IMR-90 (cell line): ENCODE results near the gene DAPK1. TPM values are rescaled to one million over a fixed set of nuclear protein-coding genes. Genes with fewer than 3 reads are reported as not detected.

Experiments used
- ATAC-seq: fragments of 200-7000 bp; cut with Tn5 transposase; 2 replicates; pipeline ENCODE4 v1.9.1; 2020; ENCODE audit warnings: low read depth, mild to moderate bottlenecking, moderate library complexity
- BruUV-seq: library from RNA; stranded (reverse); fragments of 400-500 nt; replicated peaks from 2 replicates; lab custom pipeline; 2021; lab: Mats Ljungman, UMichigan
- CTCF ChIA-PET: fragments of 300-600 bp; formaldehyde crosslinking; extraction: SDS; loops from one replicate; lab custom pipeline; 2021; ENCODE audit warnings: antibody characterized with exemption; lab: Yijun Ruan, JAX
- POLR2A ChIA-PET: fragments of 300-600 bp; sonication (Branson Sonifier 250); formaldehyde crosslinking; loops from one replicate; lab custom pipeline; 2022; ENCODE audit warnings: antibody characterized with exemption; ENCODE audit not compliant: unreplicated experiment; lab: Charles Lee
- DNase-seq: peaks from one replicate; pipeline ENCODE4 v3.0.0; 2013
- H2AFZ ChIP-seq: replicated peaks from 2 replicates; pipeline ENCODE3; 2013; ENCODE audit warnings: low read length, mild to moderate bottlenecking; ENCODE audit not compliant: poor library complexity
- H2AK5ac ChIP-seq: 2 replicates; pipeline ENCODE4 v1.6.1; 2013; ENCODE audit warnings: low read depth, low read length, inconsistent platforms
- H2AK9ac ChIP-seq: replicated peaks from 2 replicates; pipeline ENCODE3; 2013; ENCODE audit warnings: mild to moderate bottlenecking, low read depth, low read length, moderate library complexity; ENCODE audit not compliant: poor library complexity
- H2BK120ac ChIP-seq: 2 replicates; pipeline ENCODE4 v1.6.1; 2013; ENCODE audit warnings: low read depth, low read length, inconsistent platforms
- H2BK15ac ChIP-seq: 3 replicates; pipeline ENCODE4 v1.6.1; 2013; ENCODE audit warnings: low read depth, low read length, inconsistent platforms
- H2BK20ac ChIP-seq: 2 replicates; pipeline ENCODE4 v1.6.1; 2013; ENCODE audit warnings: low read depth, mild to moderate bottlenecking, inconsistent platforms, low read length, moderate library complexity
- H2BK5ac ChIP-seq: 2 replicates; pipeline ENCODE4 v1.6.1; 2013; ENCODE audit warnings: mild to moderate bottlenecking, low read depth, low read length, inconsistent platforms; ENCODE audit not compliant: poor library complexity, severe bottlenecking
- H3K14ac ChIP-seq: replicated peaks from 2 replicates; pipeline ENCODE4 v1.6.1; 2013; ENCODE audit warnings: low read depth, low read length, inconsistent platforms
- H3K18ac ChIP-seq: 2 replicates; pipeline ENCODE4 v1.6.1; 2013; ENCODE audit warnings: low read depth, low read length, control low read depth
- H3K23ac ChIP-seq: 2 replicates; pipeline ENCODE4 v1.6.1; 2013; ENCODE audit warnings: low read depth, low read length, inconsistent platforms
- H3K27ac ChIP-seq: 2 replicates; pipeline ENCODE4 v1.5.1; 2013; ENCODE audit warnings: mild to moderate bottlenecking, control low read depth, low read length; ENCODE audit not compliant: insufficient read depth
- H3K27me3 ChIP-seq: 2 replicates; pipeline ENCODE4 v1.6.1; 2013; ENCODE audit warnings: low read length; ENCODE audit not compliant: control insufficient read depth, insufficient read depth
- H3K36me3 ChIP-seq: 2 replicates; pipeline ENCODE4 v1.6.1; 2013; ENCODE audit warnings: low read length, mixed read lengths; ENCODE audit not compliant: control insufficient read depth, insufficient read depth
- H3K4ac ChIP-seq: 2 replicates; pipeline ENCODE4 v1.6.1; 2013; ENCODE audit warnings: low read depth, low read length, inconsistent platforms
- H3K4me1 ChIP-seq: 2 replicates; pipeline ENCODE4 v1.6.1; 2013; ENCODE audit warnings: low read length, mixed read lengths; ENCODE audit not compliant: control insufficient read depth, insufficient read depth
- H3K4me2 ChIP-seq: 2 replicates; pipeline ENCODE4 v1.6.1; 2013; ENCODE audit warnings: low read depth, mild to moderate bottlenecking, control low read depth, low read length, moderate library complexity
- H3K4me3 ChIP-seq: 2 replicates; pipeline ENCODE4 v1.5.1; 2013; ENCODE audit warnings: low read depth, mild to moderate bottlenecking, control low read depth, low read length, moderate library complexity; ENCODE audit not compliant: insufficient read depth
- H3K56ac ChIP-seq: 2 replicates; pipeline ENCODE4 v1.6.1; 2013; ENCODE audit warnings: low read length, inconsistent platforms; ENCODE audit not compliant: insufficient read depth; ENCODE audit errors: extremely low read depth
- H3K79me1 ChIP-seq, 2 experiments: 2 replicates each; pipeline ENCODE4 v1.6.1; 2013; ENCODE audit warnings: low read length in 2 of 2, inconsistent platforms in 1 of 2, low read depth in 1 of 2
- H3K9ac ChIP-seq: 2 replicates; pipeline ENCODE4 v1.6.1; 2013; ENCODE audit warnings: low read depth, low read length, control low read depth
- H3K9me1 ChIP-seq: 2 replicates; pipeline ENCODE4 v1.6.1; 2013; ENCODE audit warnings: low read length, inconsistent platforms; ENCODE audit not compliant: insufficient read depth
- H3K9me3 ChIP-seq: 2 replicates; pipeline ENCODE4 v1.6.1; 2013; ENCODE audit warnings: low read length; ENCODE audit not compliant: control insufficient read depth, insufficient read depth
- H4K20me1 ChIP-seq: 2 replicates; pipeline ENCODE4 v1.6.1; 2013; ENCODE audit warnings: low read length, inconsistent platforms; ENCODE audit not compliant: insufficient read depth
- H4K5ac ChIP-seq: 2 replicates; pipeline ENCODE4 v1.6.1; 2013; ENCODE audit warnings: mild to moderate bottlenecking, low read depth, low read length, control low read depth
- H4K8ac ChIP-seq, 2 experiments: 2 replicates each; pipeline ENCODE4 v1.6.1; 2013; ENCODE audit warnings: low read depth in 2 of 2, low read length in 2 of 2, control low read depth in 1 of 2, inconsistent platforms in 1 of 2
- H4K91ac ChIP-seq: 2 replicates; pipeline ENCODE4 v1.6.1; 2013; ENCODE audit warnings: low read depth, low read length, inconsistent platforms; ENCODE audit not compliant: insufficient read depth
- BHLHE40 ChIP-seq: fragments of 150-350 bp; IDR thresholded peaks from 2 replicates; pipeline ENCODE4 v1.6.1; 2016; ENCODE audit warnings: mild to moderate bottlenecking, low read depth, low read length
- CEBPB ChIP-seq: IDR thresholded peaks from 2 replicates; pipeline ENCODE4 v1.6.1; 2012; ENCODE audit warnings: low read depth, low read length, improper control_type of control experiment
- CHD1 ChIP-seq: IDR thresholded peaks from 2 replicates; pipeline ENCODE4 v1.6.1; 2012; ENCODE audit warnings: low read depth, low read length, improper control_type of control experiment
- FOS ChIP-seq: fragments of 150-350 bp; IDR thresholded peaks from 2 replicates; pipeline ENCODE4 v1.6.1; 2016; ENCODE audit warnings: low read depth, low read length
- MAFK ChIP-seq: IDR thresholded peaks from 2 replicates; pipeline ENCODE4 v1.6.1; 2012; ENCODE audit warnings: low read depth, low read length, improper control_type of control experiment
- MAZ ChIP-seq: IDR thresholded peaks from 2 replicates; pipeline ENCODE4 v1.6.1; 2012; ENCODE audit warnings: low read depth, mild to moderate bottlenecking, low read length, improper control_type of control experiment, moderate library complexity, borderline replicate concordance
- MXI1 ChIP-seq: IDR thresholded peaks from 2 replicates; pipeline ENCODE4 v1.6.1; 2012; ENCODE audit warnings: low read depth, mild to moderate bottlenecking, low read length, moderate library complexity, borderline replicate concordance
- NFE2L2 ChIP-seq: fragments of 150-350 bp; IDR thresholded peaks from 2 replicates; pipeline ENCODE4 v1.6.1; 2016; ENCODE audit warnings: low read depth, mild to moderate bottlenecking, low read length
- POLR2A ChIP-seq: IDR thresholded peaks from 2 replicates; pipeline ENCODE4 v1.6.1; 2012; ENCODE audit warnings: mild to moderate bottlenecking, low read depth, low read length
- RAD21 ChIP-seq: IDR thresholded peaks from 2 replicates; pipeline ENCODE4 v1.6.1; 2012; ENCODE audit warnings: low read length, improper control_type of control experiment
- RCOR1 ChIP-seq: IDR thresholded peaks from 2 replicates; pipeline ENCODE4 v1.6.1; 2012; ENCODE audit warnings: mild to moderate bottlenecking, low read length, improper control_type of control experiment; ENCODE audit not compliant: insufficient replicate concordance
- RFX5 ChIP-seq: IDR thresholded peaks from 2 replicates; pipeline ENCODE4 v1.8.0; 2012; ENCODE audit warnings: low read depth, mild to moderate bottlenecking, low read length, moderate library complexity
- SMC3 ChIP-seq: fragments of 150-350 bp; IDR thresholded peaks from 2 replicates; pipeline ENCODE4 v1.6.1; 2016; ENCODE audit warnings: low read depth, mild to moderate bottlenecking, antibody characterized with exemption, low read length, moderate library complexity
- WGBS, 2 experiments: methylation state at CpG; one replicate each; pipeline versions ENCODE4 v1.1.5 to v1.1.7; 2013; ENCODE audit warnings: missing lambda C conversion rate in 2 of 2; ENCODE audit not compliant: insufficient read length in 1 of 2; ENCODE audit errors: extremely low coverage in 2 of 2; 5-methylcytosine and 5-hydroxymethylcytosine counted together
- dilution Hi-C: fragments of 300-500 bp; cut with HindIII; formaldehyde crosslinking; loops from one replicate; pipeline ENCODE4 v1.14.3; 2018; ENCODE audit warnings: low sequenced_read_pairs; ENCODE audit not compliant: unreplicated experiment
- in situ Hi-C: fragments of 300-500 bp; cut with MboI; formaldehyde crosslinking; loops from 3 replicates; pipeline ENCODE4 v1.14.3; 2019; ENCODE audit warnings: low sequenced_read_pairs, inconsistent platforms, mixed read lengths
- intact Hi-C: fragments of 100-400 bp; cut with micrococcal nuclease; formaldehyde crosslinking; loops from 2 replicates; pipeline ENCODE4 v1.10.0; 2022
- polyA plus RNA-seq, 3 experiments: library from polyadenylated mRNA; depleted of rRNA; stranded (reverse); fragments of >200 nt; gene quantifications; 2 replicates each; pipeline ENCODE4 v1.2.3, GENCODE V29; 2012; ENCODE audit warnings: low replicate concordance in 1 of 3
- total RNA-seq: library from RNA; depleted of rRNA; stranded (reverse); fragments of >200 nt; gene quantifications from 2 replicates; pipeline ENCODE4 v1.2.3, GENCODE V29; 2012
- TF ChIP-seq, protein P1 (sequence below): conservative IDR thresholded peaks from 2 replicates; pipeline ENCODE4 v1.5.1; 2012; ENCODE audit warnings: mild to moderate bottlenecking, low read depth, low read length, improper control_type of control experiment
- TF ChIP-seq, protein P2 (sequence below): fragments of 150-350 bp; IDR thresholded peaks from 2 replicates; pipeline ENCODE4 v1.6.1; 2016; ENCODE audit warnings: low read depth, mild to moderate bottlenecking, low read length, moderate library complexity, borderline replicate concordance
- TF ChIP-seq, protein P3 (sequence below): fragments of 150-350 bp; IDR thresholded peaks from 2 replicates; pipeline ENCODE4 v1.6.1; 2017; ENCODE audit warnings: mild to moderate bottlenecking, antibody characterized with exemption, low read length, low read depth

The DAPK1 gene
- total and polyA plus RNA-seq, 2 of the 4 experiments (the other 2 are of a cell fraction) = under 0.01 to 0.03 TPM

DNA sequence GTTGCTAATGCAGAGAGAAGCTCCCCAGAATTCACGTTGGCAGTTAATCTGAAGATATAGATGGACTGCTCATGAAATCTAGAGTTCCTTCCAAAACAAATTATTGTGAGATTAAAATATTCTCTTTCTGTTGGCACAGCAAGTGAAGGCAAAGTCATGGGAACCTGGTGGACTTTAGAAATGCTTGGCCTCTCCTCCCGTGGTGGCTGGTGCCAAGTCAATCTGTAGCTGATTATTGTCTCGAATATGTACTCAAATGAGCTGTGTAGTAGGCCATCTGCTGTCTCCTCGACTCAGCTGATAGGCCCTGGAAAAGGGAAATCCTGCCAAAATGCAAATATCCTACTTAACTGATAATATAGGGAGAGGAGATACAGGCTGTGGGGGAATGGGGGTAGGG, 69.3 kb downstream of the DAPK1 start:
- H3K23ac ChIP-seq = no peak overlapping the region
- dilution Hi-C loops = no loop called here
- no peak overlapping the region for H3K18ac ChIP-seq
- no peak overlapping the region for H3K4me3 ChIP-seq
- H3K36me3 ChIP-seq = no peaks in the 10 kb centered on the region
- H2AK9ac ChIP-seq = no peak overlapping the region
- no peak overlapping the region for H2BK20ac ChIP-seq
- no peak overlapping the region for H4K91ac ChIP-seq
- H3K4me2 ChIP-seq = no peak overlapping the region
- no peaks in the 10 kb centered on the region for H3K4me1 ChIP-seq
- H3K14ac ChIP-seq = no peak overlapping the region
- no peak overlapping the region for H3K9ac ChIP-seq
- ChIA-PET POLR2A (no interaction called here), CTCF (interaction anchor here (1.0 kb wide), 1 partner anchor 16 kb away, joined by 3 read pairs; no protein-coding TSS in a partner anchor)
- BruUV-seq = no TSS peak
- H2AFZ ChIP-seq = no peak overlapping the region
- H2BK15ac ChIP-seq = no peak overlapping the region
- H2BK5ac ChIP-seq = no peak overlapping the region
- no peak overlapping the region for H3K56ac ChIP-seq
- no peak overlapping the region for H4K5ac ChIP-seq
- no peak overlapping the region for H2BK120ac ChIP-seq
- no peaks in the 10 kb centered on the region for H3K9me3 ChIP-seq
- H4K20me1 ChIP-seq = no peaks in the 10 kb centered on the region
- H2AK5ac ChIP-seq = no peak overlapping the region
- intact Hi-C loops = no loop called here
- H3K79me1 ChIP-seq = no peaks in the 10 kb centered on the region
- in situ Hi-C loops = no loop called here
- ATAC-seq (no peak), DNase-seq (no peak)
- H3K4ac ChIP-seq = no peak overlapping the region
- no CpG with 5 or more reads among the region's 4 CpGs for WGBS, 2 experiments
- H3K9me1 ChIP-seq = no peaks in the 10 kb centered on the region
- no peak overlapping the region for H3K27ac ChIP-seq
- no peak overlapping the region for H4K8ac ChIP-seq
- peaks cover 3% of the 10 kb centered on the region; the same call in 1 of the 2 replicates for H3K27me3 ChIP-seq
- TF ChIP-seq, protein P1, sequence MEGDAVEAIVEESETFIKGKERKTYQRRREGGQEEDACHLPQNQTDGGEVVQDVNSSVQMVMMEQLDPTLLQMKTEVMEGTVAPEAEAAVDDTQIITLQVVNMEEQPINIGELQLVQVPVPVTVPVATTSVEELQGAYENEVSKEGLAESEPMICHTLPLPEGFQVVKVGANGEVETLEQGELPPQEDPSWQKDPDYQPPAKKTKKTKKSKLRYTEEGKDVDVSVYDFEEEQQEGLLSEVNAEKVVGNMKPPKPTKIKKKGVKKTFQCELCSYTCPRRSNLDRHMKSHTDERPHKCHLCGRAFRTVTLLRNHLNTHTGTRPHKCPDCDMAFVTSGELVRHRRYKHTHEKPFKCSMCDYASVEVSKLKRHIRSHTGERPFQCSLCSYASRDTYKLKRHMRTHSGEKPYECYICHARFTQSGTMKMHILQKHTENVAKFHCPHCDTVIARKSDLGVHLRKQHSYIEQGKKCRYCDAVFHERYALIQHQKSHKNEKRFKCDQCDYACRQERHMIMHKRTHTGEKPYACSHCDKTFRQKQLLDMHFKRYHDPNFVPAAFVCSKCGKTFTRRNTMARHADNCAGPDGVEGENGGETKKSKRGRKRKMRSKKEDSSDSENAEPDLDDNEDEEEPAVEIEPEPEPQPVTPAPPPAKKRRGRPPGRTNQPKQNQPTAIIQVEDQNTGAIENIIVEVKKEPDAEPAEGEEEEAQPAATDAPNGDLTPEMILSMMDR = no peak
- TF ChIP-seq NFE2L2 (no peak), MAFK (no peak), POLR2A (no peak), RAD21 (no peak), CHD1 (no peak), SMC3 (no peak), MAZ (no peak), BHLHE40 (no peak), RCOR1 (no peak), RFX5 (no peak), CEBPB (no peak), MXI1 (no peak), FOS (no peak)
- TF ChIP-seq, protein P2, sequence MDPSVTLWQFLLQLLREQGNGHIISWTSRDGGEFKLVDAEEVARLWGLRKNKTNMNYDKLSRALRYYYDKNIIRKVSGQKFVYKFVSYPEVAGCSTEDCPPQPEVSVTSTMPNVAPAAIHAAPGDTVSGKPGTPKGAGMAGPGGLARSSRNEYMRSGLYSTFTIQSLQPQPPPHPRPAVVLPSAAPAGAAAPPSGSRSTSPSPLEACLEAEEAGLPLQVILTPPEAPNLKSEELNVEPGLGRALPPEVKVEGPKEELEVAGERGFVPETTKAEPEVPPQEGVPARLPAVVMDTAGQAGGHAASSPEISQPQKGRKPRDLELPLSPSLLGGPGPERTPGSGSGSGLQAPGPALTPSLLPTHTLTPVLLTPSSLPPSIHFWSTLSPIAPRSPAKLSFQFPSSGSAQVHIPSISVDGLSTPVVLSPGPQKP = no peak
- TF ChIP-seq, protein P3, sequence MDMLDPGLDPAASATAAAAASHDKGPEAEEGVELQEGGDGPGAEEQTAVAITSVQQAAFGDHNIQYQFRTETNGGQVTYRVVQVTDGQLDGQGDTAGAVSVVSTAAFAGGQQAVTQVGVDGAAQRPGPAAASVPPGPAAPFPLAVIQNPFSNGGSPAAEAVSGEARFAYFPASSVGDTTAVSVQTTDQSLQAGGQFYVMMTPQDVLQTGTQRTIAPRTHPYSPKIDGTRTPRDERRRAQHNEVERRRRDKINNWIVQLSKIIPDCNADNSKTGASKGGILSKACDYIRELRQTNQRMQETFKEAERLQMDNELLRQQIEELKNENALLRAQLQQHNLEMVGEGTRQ = no peak
